NCI-H2081 treated with DMSO at 0.1 percent for 48 hours (cell line): ENCODE results near the gene PEMT.

Experiments
- DNase-seq: peaks from one replicate; lab custom pipeline; 2025; lab: John Stamatoyannopoulos, UW

PEMT gene

GRCh38 chr17:17605083-17605728 is 13.7 kb upstream of the PEMT start:
- no peak for DNase-seq

- DNase-seq, result no peak
Observed at GRCh38 chr17:17603895-17604225, 12.4 kb upstream of the PEMT start.

- no peak for DNase-seq
Observed at GRCh38 chr17:17603178-17603894, 11.8 kb upstream of the PEMT start.

- DNase-seq, result no peak
Observed at GRCh38 chr17:17599965-17600364, 8.5 kb upstream of the PEMT start.

- DNase-seq, result no peak
Observed at GRCh38 chr17:17598003-17598402, 6.5 kb upstream of the PEMT start.

- DNase-seq, result no peak
Observed at GRCh38 chr17:17595755-17596154, 4.2 kb upstream of the PEMT start.

GRCh38 chr17:17593222-17593620 is 1.7 kb upstream of the PEMT start:
- no peak for DNase-seq

- no peak for DNase-seq
Observed at GRCh38 chr17:17590883-17591354, 589 bp downstream of the PEMT start.

GRCh38 chr17:17590141-17590751 is 1.3 kb downstream of the PEMT start:
- DNase-seq, result no peak

GRCh38 chr17:17587614-17588337 is 3.7 kb downstream of the PEMT start:
- DNase-seq, result no peak

GRCh38 chr17:17582372-17582771 is 9.1 kb downstream of the PEMT start:
- DNase-seq, result no peak

- no peak for DNase-seq
Observed at GRCh38 chr17:17581509-17581908, 10.0 kb downstream of the PEMT start.

- DNase-seq, result no peak
Observed at GRCh38 chr17:17580662-17581470, 10.6 kb downstream of the PEMT start.

GRCh38 chr17:17579691-17580090 is 11.8 kb downstream of the PEMT start:
- DNase-seq, result no peak

GRCh38 chr17:17577373-17577772 is 14.1 kb downstream of the PEMT start:
- DNase-seq, result no peak

- no peak for DNase-seq
Observed at GRCh38 chr17:17576772-17577234, 14.7 kb downstream of the PEMT start.

- DNase-seq, result no peak
Observed at GRCh38 chr17:17575360-17576251, 15.9 kb downstream of the PEMT start.

- DNase-seq, result no peak
Observed at GRCh38 chr17:17573912-17574311, 17.6 kb downstream of the PEMT start.

GRCh38 chr17:17572010-17572785 is 19.3 kb downstream of the PEMT start:
- DNase-seq, result no peak
